Activated CD4-positive, alpha-beta T cell treated with anti-CD3 and anti-CD28 coated beads, Interleukin-2, amount 10 ng/mL, durations not matched to agents 24 days and 14 days (primary cell): Measurements from ENCODE around the gene HSFX2. TPM values are rescaled to one million over a fixed set of nuclear protein-coding genes. Genes with fewer than 3 reads are reported as not detected.
"Not testable (repeated sequence)": the region's sequence is repeated elsewhere in the genome, so short reads cannot be mapped to it uniquely, and the experiment has no call there.

Experiments used
- DNase-seq: peaks from one replicate; pipeline ENCODE4 v3.0.0; 2022
- H3K27ac Mint-ChIP-seq: one replicate; pipeline ENCODE4 v1.8.0; 2022; ENCODE audit warnings: mild to moderate bottlenecking, mixed read lengths
- H3K27me3 Mint-ChIP-seq: one replicate; pipeline ENCODE4 v1.8.0; 2022; ENCODE audit warnings: mixed read lengths
- H3K36me3 Mint-ChIP-seq: one replicate; pipeline ENCODE4 v1.8.0; 2022; ENCODE audit warnings: low read depth, mild to moderate bottlenecking, mixed read lengths
- H3K4me1 Mint-ChIP-seq: one replicate; pipeline ENCODE4 v1.8.0; 2021; ENCODE audit warnings: mixed read lengths
- H3K4me3 Mint-ChIP-seq: one replicate; pipeline ENCODE4 v1.8.0; 2022; ENCODE audit warnings: mild to moderate bottlenecking, moderate library complexity, mixed read lengths
- H3K9me3 Mint-ChIP-seq: one replicate; pipeline ENCODE4 v1.8.0; 2021; ENCODE audit warnings: mixed read lengths
- intact Hi-C: fragments of 100-400 bp; cut with micrococcal nuclease; formaldehyde crosslinking; loops from one replicate; pipeline ENCODE4 v1.15.1; 2023
- total RNA-seq: library from RNA; stranded (reverse); gene quantifications from 2 replicates; pipeline ENCODE4 v1.2.3, GENCODE V29; 2022

The HSFX2 gene
- total RNA-seq, 1 donor from 2014 or later = not detected

- H3K27me3 Mint-ChIP-seq, intact Hi-C loops, H3K4me1 Mint-ChIP-seq, H3K4me3 Mint-ChIP-seq, H3K36me3 Mint-ChIP-seq, H3K9me3 Mint-ChIP-seq, DNase-seq, H3K27ac Mint-ChIP-seq: not testable (repeated sequence)
Observed at GRCh38 chrX:149619662-149620061, 24.5 kb upstream of the HSFX2 start.

GRCh38 chrX:149618871-149619270 lies 23.8 kb upstream of the HSFX2 start:
- H3K4me1 Mint-ChIP-seq = no peaks in the 10 kb centered on the region
- no peaks in the 10 kb centered on the region for H3K9me3 Mint-ChIP-seq
- no peak for DNase-seq
- H3K27ac Mint-ChIP-seq = no peak overlapping the region
- H3K4me3 Mint-ChIP-seq = no peak overlapping the region
- H3K36me3 Mint-ChIP-seq = no peaks in the 10 kb centered on the region
- no peaks in the 10 kb centered on the region for H3K27me3 Mint-ChIP-seq
- intact Hi-C loops = no loop called here

GRCh38 chrX:149611623-149612175 lies 16.6 kb upstream of the HSFX2 start:
- intact Hi-C loops = no loop called here
- no peak for DNase-seq
- H3K9me3 Mint-ChIP-seq = no peaks in the 10 kb centered on the region
- H3K27me3 Mint-ChIP-seq = no peaks in the 10 kb centered on the region
- H3K4me3 Mint-ChIP-seq = no peak overlapping the region
- H3K4me1 Mint-ChIP-seq = no peaks in the 10 kb centered on the region
- peaks cover 2% of the 10 kb centered on the region for H3K36me3 Mint-ChIP-seq
- H3K27ac Mint-ChIP-seq = no peak overlapping the region

- peaks cover 5% of the 10 kb centered on the region for H3K36me3 Mint-ChIP-seq
- no peaks in the 10 kb centered on the region for H3K4me1 Mint-ChIP-seq
- intact Hi-C loops = no loop called here
- no peak for DNase-seq
- no peaks in the 10 kb centered on the region for H3K9me3 Mint-ChIP-seq
- no peak overlapping the region for H3K27ac Mint-ChIP-seq
- no peaks in the 10 kb centered on the region for H3K27me3 Mint-ChIP-seq
- no peak overlapping the region for H3K4me3 Mint-ChIP-seq
Observed at GRCh38 chrX:149610511-149610910, 15.4 kb upstream of the HSFX2 start.

- peaks cover 11% of the 10 kb centered on the region for H3K36me3 Mint-ChIP-seq
- no peak overlapping the region for H3K4me3 Mint-ChIP-seq
- H3K9me3 Mint-ChIP-seq = no peaks in the 10 kb centered on the region
- intact Hi-C loops = no loop called here
- no peaks in the 10 kb centered on the region for H3K27me3 Mint-ChIP-seq
- no peaks in the 10 kb centered on the region for H3K4me1 Mint-ChIP-seq
- H3K27ac Mint-ChIP-seq = no peak overlapping the region
- DNase-seq = no peak
Observed at GRCh38 chrX:149607699-149608098, 12.6 kb upstream of the HSFX2 start.

GRCh38 chrX:149605248-149605885 lies 10.3 kb upstream of the HSFX2 start:
- H3K27me3 Mint-ChIP-seq, DNase-seq, H3K27ac Mint-ChIP-seq, H3K4me3 Mint-ChIP-seq, H3K4me1 Mint-ChIP-seq, H3K9me3 Mint-ChIP-seq, intact Hi-C loops: not testable (repeated sequence)
- peaks cover 11% of the 10 kb centered on the region for H3K36me3 Mint-ChIP-seq

GRCh38 chrX:149598603-149599002 lies 3.5 kb upstream of the HSFX2 start:
- H3K36me3 Mint-ChIP-seq, intact Hi-C loops, H3K9me3 Mint-ChIP-seq, H3K4me3 Mint-ChIP-seq, DNase-seq, H3K4me1 Mint-ChIP-seq, H3K27ac Mint-ChIP-seq, H3K27me3 Mint-ChIP-seq: not testable (repeated sequence)

- intact Hi-C loops, H3K9me3 Mint-ChIP-seq, H3K36me3 Mint-ChIP-seq, H3K4me1 Mint-ChIP-seq, H3K27me3 Mint-ChIP-seq, H3K27ac Mint-ChIP-seq, DNase-seq, H3K4me3 Mint-ChIP-seq: not testable (repeated sequence)
Observed at GRCh38 chrX:149595943-149596342, 829 bp upstream of the HSFX2 start.

GRCh38 chrX:149590993-149591392 lies 4.1 kb downstream of the HSFX2 start:
- H3K9me3 Mint-ChIP-seq, H3K27ac Mint-ChIP-seq, H3K4me1 Mint-ChIP-seq, DNase-seq, H3K36me3 Mint-ChIP-seq, intact Hi-C loops, H3K4me3 Mint-ChIP-seq, H3K27me3 Mint-ChIP-seq: not testable (repeated sequence)

GRCh38 chrX:149587359-149587758 lies 7.8 kb downstream of the HSFX2 start, which contains the start of gene MAGEA9B:
MAGEA9B (minus strand) TSS chrX:149587459; CDS start chrX:149583179, 4,280 bp downstream.
- H3K27ac Mint-ChIP-seq, H3K4me3 Mint-ChIP-seq, DNase-seq, intact Hi-C loops, H3K27me3 Mint-ChIP-seq, H3K9me3 Mint-ChIP-seq, H3K36me3 Mint-ChIP-seq, H3K4me1 Mint-ChIP-seq: not testable (repeated sequence)

GRCh38 chrX:149585631-149586030 lies 9.5 kb downstream of the HSFX2 start:
- DNase-seq, intact Hi-C loops, H3K27ac Mint-ChIP-seq, H3K4me3 Mint-ChIP-seq, H3K36me3 Mint-ChIP-seq, H3K9me3 Mint-ChIP-seq, H3K27me3 Mint-ChIP-seq, H3K4me1 Mint-ChIP-seq: not testable (repeated sequence)

- H3K27me3 Mint-ChIP-seq, H3K4me3 Mint-ChIP-seq, H3K36me3 Mint-ChIP-seq, H3K9me3 Mint-ChIP-seq, DNase-seq, intact Hi-C loops, H3K27ac Mint-ChIP-seq: not testable (repeated sequence)
- peaks cover 18% of the 10 kb centered on the region for H3K4me1 Mint-ChIP-seq
Observed at GRCh38 chrX:149573456-149573855, 21.7 kb downstream of the HSFX2 start.

GRCh38 chrX:149572743-149573142 lies 22.4 kb downstream of the HSFX2 start:
- Mint-ChIP-seq H3K27me3 (no peaks in the 10 kb centered on the region), H3K4me1 (peaks cover 18% of the 10 kb centered on the region), H3K36me3 (no peaks in the 10 kb centered on the region), H3K9me3 (no peaks in the 10 kb centered on the region), H3K4me3 (peak overlapping the region; percentile 62), H3K27ac (peak overlapping the region; percentile 88)
- intact Hi-C loops = no loop called here
- peak; percentile 49 for DNase-seq

- no peaks in the 10 kb centered on the region for H3K36me3 Mint-ChIP-seq
- H3K27ac Mint-ChIP-seq = no peak overlapping the region
- no peaks in the 10 kb centered on the region for H3K27me3 Mint-ChIP-seq
- DNase-seq = peak; percentile 13
- intact Hi-C loops = no loop called here
- no peak overlapping the region for H3K4me3 Mint-ChIP-seq
- no peaks in the 10 kb centered on the region for H3K9me3 Mint-ChIP-seq
- H3K4me1 Mint-ChIP-seq = peaks cover 18% of the 10 kb centered on the region
Observed at GRCh38 chrX:149571770-149572169, 23.3 kb downstream of the HSFX2 start.

- intact Hi-C loops = no loop called here
- Mint-ChIP-seq H3K4me3 (no peak overlapping the region), H3K36me3 (no peaks in the 10 kb centered on the region), H3K4me1 (peaks cover 18% of the 10 kb centered on the region), H3K27me3 (no peaks in the 10 kb centered on the region), H3K9me3 (no peaks in the 10 kb centered on the region), H3K27ac (no peak overlapping the region)
- peak; percentile 50 for DNase-seq
Observed at GRCh38 chrX:149570668-149571067, 24.4 kb downstream of the HSFX2 start.
